Right atrium auricular region (tissue), 2 donors: ENCODE data around the gene UBXN10. TPM values are rescaled to one million over a fixed set of nuclear protein-coding genes. Genes with fewer than 3 reads are reported as not detected.

Source experiments
- DNase-seq: peaks from one replicate; pipeline ENCODE4 v3.0.0-alpha.2; 2019; ENCODE audit warnings: low spot score
- H3K27ac ChIP-seq, 2 donors: fragments of 200-600 bp; sonication (generic); 1 replicate in 1 of 2; 2 replicates in 1 of 2; pipeline ENCODE4 v1.5.1; 2016 to 2019
- H3K27me3 ChIP-seq, 2 donors: fragments of 200-600 bp; sonication (generic); one replicate each; pipeline versions ENCODE4 v1.5.1 to v1.6.0; 2017 to 2019
- H3K36me3 ChIP-seq: fragments of 200-600 bp; sonication (generic); one replicate; pipeline ENCODE4 v1.5.1; 2016
- H3K4me1 ChIP-seq, 2 donors: fragments of 200-600 bp; sonication (generic); one replicate each; pipeline versions ENCODE4 v1.5.1 to v1.6.0; 2017 to 2019
- H3K4me3 ChIP-seq, 2 donors: fragments of 200-600 bp; sonication (generic); 1 replicate in 1 of 2; 2 replicates in 1 of 2; pipeline ENCODE4 v1.5.1; 2017 to 2019; ENCODE audit warnings: mild to moderate bottlenecking in 1 of 2, moderate library complexity in 1 of 2
- H3K9me3 ChIP-seq, 2 donors: fragments of 200-600 bp; sonication (generic); one replicate each; pipeline ENCODE4 v1.5.1; 2019
- total RNA-seq, 2 donors: library from RNA; depleted of rRNA; stranded (reverse); fragments of >200 nt; gene quantifications; one replicate each; pipeline ENCODE4 v1.1.0, GENCODE V29; 2016
- TF ChIP-seq, protein P1 (sequence below), 2 donors: fragments of 200-600 bp; sonication (generic); IDR thresholded peaks; one replicate each; pipeline ENCODE4 v1.5.1; 2019; ENCODE audit warnings: antibody characterized with exemption in 2 of 2

Gene UBXN10
- total RNA-seq, 2 donors from 2014 or later = 2.7 to 7.3 TPM

DNA sequence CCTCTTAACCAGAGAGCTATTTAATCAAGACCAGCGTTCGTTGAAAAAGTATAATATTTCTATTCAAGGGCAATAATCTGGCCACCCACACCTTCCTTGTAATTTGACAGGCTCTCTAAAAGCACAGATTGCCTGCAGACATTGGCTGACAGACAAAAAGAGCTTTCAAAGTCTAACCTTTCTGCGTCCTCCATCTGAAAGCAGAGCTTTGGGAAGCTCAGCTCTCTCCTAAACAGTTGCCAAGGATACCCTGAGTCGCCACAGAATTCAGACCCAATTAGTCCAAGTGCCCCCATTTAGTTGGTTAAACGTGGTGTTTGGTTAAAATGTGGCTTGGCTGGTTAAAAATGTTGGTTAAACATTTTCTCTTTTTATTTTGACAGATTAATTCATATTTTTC, 34.1 kb downstream of the UBXN10 start:
- Histone ChIP-seq H3K9me3 (no peaks in the 10 kb centered on the region), H3K4me1 (no peaks in the 10 kb centered on the region), H3K27me3 (no peaks in the 10 kb centered on the region), H3K36me3 (no peaks in the 10 kb centered on the region), H3K27ac (peak overlapping the region in 1 of 2 donors; percentile 12), H3K4me3 (no peak overlapping the region)
- TF ChIP-seq, protein P1, sequence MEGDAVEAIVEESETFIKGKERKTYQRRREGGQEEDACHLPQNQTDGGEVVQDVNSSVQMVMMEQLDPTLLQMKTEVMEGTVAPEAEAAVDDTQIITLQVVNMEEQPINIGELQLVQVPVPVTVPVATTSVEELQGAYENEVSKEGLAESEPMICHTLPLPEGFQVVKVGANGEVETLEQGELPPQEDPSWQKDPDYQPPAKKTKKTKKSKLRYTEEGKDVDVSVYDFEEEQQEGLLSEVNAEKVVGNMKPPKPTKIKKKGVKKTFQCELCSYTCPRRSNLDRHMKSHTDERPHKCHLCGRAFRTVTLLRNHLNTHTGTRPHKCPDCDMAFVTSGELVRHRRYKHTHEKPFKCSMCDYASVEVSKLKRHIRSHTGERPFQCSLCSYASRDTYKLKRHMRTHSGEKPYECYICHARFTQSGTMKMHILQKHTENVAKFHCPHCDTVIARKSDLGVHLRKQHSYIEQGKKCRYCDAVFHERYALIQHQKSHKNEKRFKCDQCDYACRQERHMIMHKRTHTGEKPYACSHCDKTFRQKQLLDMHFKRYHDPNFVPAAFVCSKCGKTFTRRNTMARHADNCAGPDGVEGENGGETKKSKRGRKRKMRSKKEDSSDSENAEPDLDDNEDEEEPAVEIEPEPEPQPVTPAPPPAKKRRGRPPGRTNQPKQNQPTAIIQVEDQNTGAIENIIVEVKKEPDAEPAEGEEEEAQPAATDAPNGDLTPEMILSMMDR (IDR thresholded peaks at IDR 0.05) = no peak
- no peak for DNase-seq

DNA sequence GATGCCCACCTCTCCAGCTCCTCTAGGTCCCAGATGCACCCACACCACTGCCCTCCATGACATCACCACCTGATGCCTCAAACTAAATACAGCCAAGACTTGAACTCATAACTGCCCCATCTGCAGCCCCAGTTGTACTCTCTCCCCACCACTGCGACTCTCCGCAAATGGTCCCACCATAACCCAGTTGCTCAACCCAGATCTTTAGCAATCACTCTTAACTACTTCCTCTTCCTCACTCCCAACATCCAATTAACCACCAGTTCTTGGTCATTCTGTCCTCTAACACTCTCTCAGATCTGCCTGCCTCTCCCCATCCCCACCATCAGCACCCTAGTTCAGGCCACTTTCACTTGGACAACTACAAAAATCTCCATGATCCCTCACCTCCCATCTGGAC, 37.2 kb downstream of the UBXN10 start:
- no peaks in the 10 kb centered on the region for H3K27me3 ChIP-seq
- H3K4me3 ChIP-seq = no peak overlapping the region
- TF ChIP-seq, protein P1 (IDR thresholded peaks at IDR 0.05) = no peak
- no peaks in the 10 kb centered on the region for H3K36me3 ChIP-seq
- H3K4me1 ChIP-seq = no peaks in the 10 kb centered on the region
- H3K27ac ChIP-seq = no peak overlapping the region
- DNase-seq = no peak
- no peaks in the 10 kb centered on the region for H3K9me3 ChIP-seq

DNA sequence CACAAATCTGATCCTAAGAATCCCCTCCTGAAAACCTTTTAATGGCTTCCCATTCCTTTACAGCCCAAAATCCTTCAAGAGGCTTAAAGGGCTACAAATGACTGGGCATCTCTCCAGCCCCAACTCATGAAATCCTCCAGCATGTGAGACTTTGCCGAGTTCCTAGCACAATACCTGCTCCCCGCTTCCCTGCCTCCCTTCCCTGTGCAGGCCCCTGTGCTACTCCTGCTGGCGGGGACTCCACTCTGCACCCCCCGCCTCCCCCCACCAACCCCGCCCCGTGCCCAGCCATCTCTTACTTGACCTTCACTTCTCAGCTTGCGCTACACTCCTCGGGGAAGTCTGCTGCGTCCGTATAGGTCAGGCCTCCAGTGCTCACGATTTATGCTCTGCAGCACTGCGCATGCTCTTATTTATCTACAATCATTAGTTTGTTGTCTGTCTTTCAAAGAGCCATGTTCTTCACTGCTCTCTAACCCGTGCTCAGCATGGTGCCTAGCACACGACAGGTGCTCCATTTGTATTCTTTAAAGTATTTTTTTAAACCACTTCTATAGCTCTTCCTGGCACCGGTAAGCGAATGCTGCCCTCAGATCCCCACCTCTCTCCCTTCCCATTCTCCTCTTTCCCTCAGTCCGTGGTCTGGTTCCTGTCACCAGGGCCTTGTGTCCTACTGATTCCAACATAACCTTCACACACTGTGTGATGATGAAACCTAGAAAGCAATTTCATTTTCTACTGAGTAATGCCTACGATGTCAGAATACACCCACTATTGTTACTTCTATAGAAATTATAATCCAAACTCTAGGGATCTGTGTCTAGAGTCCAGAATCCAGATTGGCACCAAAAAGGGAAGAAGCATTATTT, 37.9 kb downstream of the UBXN10 start:
- no peaks in the 10 kb centered on the region for H3K36me3 ChIP-seq
- DNase-seq = no peak
- H3K27me3 ChIP-seq = no peaks in the 10 kb centered on the region
- H3K4me1 ChIP-seq = no peaks in the 10 kb centered on the region
- TF ChIP-seq, protein P1 (IDR thresholded peaks at IDR 0.05) = no peak
- no peaks in the 10 kb centered on the region for H3K9me3 ChIP-seq
- no peak overlapping the region for H3K4me3 ChIP-seq
- H3K27ac ChIP-seq = no peak overlapping the region

DNA sequence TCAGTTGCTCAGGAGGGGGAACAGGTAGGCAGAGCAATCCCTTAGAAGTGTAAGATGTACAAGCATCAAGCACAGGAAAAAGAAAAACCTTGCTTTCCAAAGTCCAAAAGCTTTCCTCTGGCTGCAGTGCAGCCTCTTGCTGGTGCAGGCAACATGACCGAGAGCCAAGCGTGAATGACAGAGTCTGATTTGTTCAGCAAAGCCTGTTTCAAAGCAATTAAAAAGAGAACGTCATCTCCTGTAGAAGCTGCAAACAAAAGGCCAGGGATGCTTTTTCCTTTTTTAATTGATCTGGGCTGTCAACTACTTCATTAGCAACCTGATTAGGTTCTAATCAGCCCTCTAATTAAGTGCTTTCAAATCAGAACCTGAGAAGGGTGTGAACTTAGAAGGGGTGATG, 38.6 kb downstream of the UBXN10 start:
- H3K4me1 ChIP-seq = no peaks in the 10 kb centered on the region
- TF ChIP-seq, protein P1 (IDR thresholded peaks at IDR 0.05) = no peak

DNA sequence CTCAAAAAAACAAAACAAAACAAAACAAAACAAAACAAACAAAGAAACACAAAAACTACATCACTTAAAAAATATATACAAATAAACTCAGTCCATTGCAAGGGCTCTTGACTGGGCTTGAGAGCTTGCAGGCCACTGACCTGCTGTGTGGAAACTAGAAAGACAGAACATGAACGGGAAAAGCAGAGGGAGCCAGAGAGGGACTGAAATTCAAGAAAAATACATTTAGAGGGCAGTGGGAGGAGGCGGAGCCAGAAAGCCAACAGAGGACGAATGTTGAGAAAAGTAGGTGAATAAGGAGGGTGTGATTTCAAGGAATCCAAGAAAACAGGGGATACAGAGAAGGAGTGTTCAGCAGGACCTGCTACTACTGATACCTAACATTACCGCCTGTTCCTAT, 41.8 kb downstream of the UBXN10 start:
- TF ChIP-seq, protein P1 (IDR thresholded peaks at IDR 0.05) = no peak
- Histone ChIP-seq H3K9me3 (no peaks in the 10 kb centered on the region), H3K27ac (no peak overlapping the region), H3K4me3 (no peak overlapping the region), H3K36me3 (no peaks in the 10 kb centered on the region), H3K4me1 (no peaks in the 10 kb centered on the region), H3K27me3 (no peaks in the 10 kb centered on the region)
- DNase-seq = no peak

More for the DNA sequence above, 38.6 kb downstream of the UBXN10 start:
- no peak for DNase-seq
- H3K9me3 ChIP-seq = no peaks in the 10 kb centered on the region
- no peak overlapping the region for H3K4me3 ChIP-seq
- no peaks in the 10 kb centered on the region for H3K27me3 ChIP-seq
- no peaks in the 10 kb centered on the region for H3K36me3 ChIP-seq
- H3K27ac ChIP-seq = no peak overlapping the region
